Right atrium auricular region (tissue), 2 donors: Measurements from ENCODE around the gene SLC25A34. TPM values are rescaled to one million over a fixed set of nuclear protein-coding genes. Genes with fewer than 3 reads are reported as not detected.

Experiments used
- DNase-seq: peaks from one replicate; pipeline ENCODE4 v3.0.0-alpha.2; 2019; ENCODE audit warnings: low spot score
- H3K27ac ChIP-seq, 2 donors: fragments of 200-600 bp; sonication (generic); 1 replicate in 1 of 2; 2 replicates in 1 of 2; pipeline ENCODE4 v1.5.1; 2016 to 2019
- H3K27me3 ChIP-seq, 2 donors: fragments of 200-600 bp; sonication (generic); one replicate each; pipeline versions ENCODE4 v1.5.1 to v1.6.0; 2017 to 2019
- H3K36me3 ChIP-seq: fragments of 200-600 bp; sonication (generic); one replicate; pipeline ENCODE4 v1.5.1; 2016
- H3K4me1 ChIP-seq, 2 donors: fragments of 200-600 bp; sonication (generic); one replicate each; pipeline versions ENCODE4 v1.5.1 to v1.6.0; 2017 to 2019
- H3K4me3 ChIP-seq, 2 donors: fragments of 200-600 bp; sonication (generic); 1 replicate in 1 of 2; 2 replicates in 1 of 2; pipeline ENCODE4 v1.5.1; 2017 to 2019; ENCODE audit warnings: mild to moderate bottlenecking in 1 of 2, moderate library complexity in 1 of 2
- H3K9me3 ChIP-seq, 2 donors: fragments of 200-600 bp; sonication (generic); one replicate each; pipeline ENCODE4 v1.5.1; 2019
- CTCF ChIP-seq, 2 donors: fragments of 200-600 bp; sonication (generic); IDR thresholded peaks; one replicate each; pipeline ENCODE4 v1.5.1; 2019; ENCODE audit warnings: antibody characterized with exemption in 2 of 2
- total RNA-seq, 2 donors: library from RNA; depleted of rRNA; stranded (reverse); fragments of >200 nt; gene quantifications; one replicate each; pipeline ENCODE4 v1.1.0, GENCODE V29; 2016

SLC25A34 gene
- total RNA-seq, 2 donors from 2014 or later: 4.2 to 16.1 TPM

GRCh38 chr1:15767941-15768340 lies 31.9 kb downstream of the SLC25A34 start:
- no peak for TF ChIP-seq CTCF (IDR thresholded peaks at IDR 0.05)
- Histone ChIP-seq H3K4me3 (no peak overlapping the region), H3K27me3 (no peaks in the 10 kb centered on the region), H3K36me3 (peaks cover 64% of the 10 kb centered on the region), H3K27ac (no peak overlapping the region), H3K4me1 (peaks cover 0 to 26% of the 10 kb centered on the region in 2 donors), H3K9me3 (no peaks in the 10 kb centered on the region)
- no peak for DNase-seq

GRCh38 chr1:15768388-15768787 lies 32.3 kb downstream of the SLC25A34 start:
- Histone ChIP-seq H3K4me3 (no peak overlapping the region), H3K9me3 (no peaks in the 10 kb centered on the region), H3K27ac (no peak overlapping the region), H3K4me1 (peaks cover 0 to 21% of the 10 kb centered on the region in 2 donors), H3K36me3 (peaks cover 68% of the 10 kb centered on the region), H3K27me3 (no peaks in the 10 kb centered on the region)
- no peak for TF ChIP-seq CTCF (IDR thresholded peaks at IDR 0.05)
- DNase-seq: no peak

DNA sequence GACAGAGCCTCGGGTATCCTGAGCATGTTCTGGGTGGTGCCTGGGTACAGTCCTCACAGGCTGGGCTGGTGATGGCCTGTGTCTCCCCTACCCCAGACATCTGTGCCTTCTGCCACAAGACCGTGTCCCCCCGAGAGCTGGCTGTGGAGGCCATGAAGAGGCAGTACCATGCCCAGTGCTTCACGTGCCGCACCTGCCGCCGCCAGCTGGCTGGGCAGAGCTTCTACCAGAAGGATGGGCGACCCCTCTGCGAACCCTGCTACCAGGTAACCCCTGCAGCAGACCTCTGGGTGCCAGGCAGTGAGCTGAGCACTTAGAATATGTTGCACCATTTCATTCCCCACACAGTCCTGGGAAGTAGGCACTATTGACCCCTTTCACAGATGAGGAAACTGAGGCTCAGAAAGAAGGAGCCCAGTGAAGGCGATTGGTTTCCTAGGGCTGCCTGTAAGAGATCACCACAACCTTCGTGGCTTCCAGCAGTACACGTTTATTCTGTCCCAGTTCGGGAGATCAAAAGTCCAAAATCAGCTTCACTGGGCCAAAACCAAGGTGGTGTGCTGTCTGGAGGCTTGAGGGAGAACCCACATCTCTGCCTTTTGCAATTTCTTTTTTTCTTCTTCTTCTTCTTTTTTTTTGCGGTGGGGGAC lies 34.4 kb downstream of the SLC25A34 start:
- Histone ChIP-seq H3K27me3 (no peaks in the 10 kb centered on the region), H3K9me3 (no peaks in the 10 kb centered on the region), H3K4me3 (no peak overlapping the region), H3K36me3 (peaks cover 79% of the 10 kb centered on the region), H3K4me1 (peaks cover 0 to 3% of the 10 kb centered on the region in 2 donors), H3K27ac (no peak overlapping the region)
- DNase-seq: no peak
- no peak for TF ChIP-seq CTCF (IDR thresholded peaks at IDR 0.05)

DNA sequence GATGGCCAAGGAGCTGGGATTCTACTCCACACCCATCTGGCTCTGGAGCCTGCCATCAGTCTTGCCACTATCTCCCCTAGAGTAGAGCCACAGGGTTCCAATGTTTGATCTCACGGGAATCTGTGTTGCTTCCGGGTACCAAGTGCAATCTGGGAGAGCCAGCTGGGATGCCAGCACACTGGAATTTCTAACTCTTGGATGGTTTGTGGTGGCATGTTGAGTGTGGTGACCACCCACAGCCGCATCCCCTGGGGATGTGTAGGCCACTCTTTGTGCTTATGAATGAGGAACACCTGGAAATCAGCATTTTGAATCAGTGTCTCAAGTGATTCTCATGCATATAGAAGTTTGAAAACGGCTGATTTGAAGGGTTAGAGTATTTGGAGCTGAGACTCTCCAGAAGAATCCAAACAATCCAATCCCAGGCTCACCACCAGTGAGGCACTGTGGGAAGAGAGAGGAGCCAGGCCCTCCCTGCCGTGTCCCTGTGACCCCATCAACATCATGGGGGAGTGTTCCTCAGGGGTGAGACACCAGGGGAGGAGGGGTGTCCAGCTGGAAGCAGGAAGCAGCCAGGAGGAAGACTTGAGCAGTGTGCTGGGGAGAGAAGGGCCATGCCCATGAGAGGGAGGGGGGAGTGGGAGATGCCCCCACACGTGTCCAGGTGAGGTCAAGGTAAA lies 35.9 kb downstream of the SLC25A34 start:
- peaks cover 82% of the 10 kb centered on the region for H3K36me3 ChIP-seq
- no peak overlapping the region for H3K4me3 ChIP-seq
- H3K4me1 ChIP-seq: no peaks in the 10 kb centered on the region
- DNase-seq: no peak
- H3K27ac ChIP-seq: no peak overlapping the region
- H3K27me3 ChIP-seq: no peaks in the 10 kb centered on the region
- TF ChIP-seq CTCF (IDR thresholded peaks at IDR 0.05): no peak
- H3K9me3 ChIP-seq: no peaks in the 10 kb centered on the region

DNA sequence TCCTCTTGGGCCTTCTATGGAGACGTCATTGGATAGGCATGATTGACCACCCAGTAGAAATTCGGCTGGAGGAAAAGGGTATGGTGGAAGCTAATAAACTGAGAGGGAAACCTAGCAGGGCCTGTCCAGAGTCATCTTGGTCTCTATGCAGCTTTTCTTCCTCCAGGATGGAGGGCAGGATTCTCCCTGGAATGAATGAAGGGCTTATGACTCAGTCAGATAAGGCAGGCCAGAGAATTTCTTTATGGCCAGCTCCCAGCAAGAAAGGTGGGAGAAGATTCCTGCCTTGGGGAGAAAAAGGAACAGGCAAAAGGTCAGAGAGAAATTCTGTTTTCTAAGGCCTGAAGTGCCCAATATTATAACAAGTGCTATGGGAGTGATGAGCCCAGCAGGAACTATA lies 39.6 kb downstream of the SLC25A34 start:
- TF ChIP-seq CTCF (IDR thresholded peaks at IDR 0.05): no peak
- no peak for DNase-seq
- Histone ChIP-seq H3K27ac (no peak overlapping the region), H3K36me3 (peaks cover 86% of the 10 kb centered on the region), H3K4me3 (no peak overlapping the region), H3K27me3 (no peaks in the 10 kb centered on the region), H3K4me1 (no peaks in the 10 kb centered on the region), H3K9me3 (no peaks in the 10 kb centered on the region)
